Liver (tissue), 9 donors: ENCODE measurements around the gene NT5DC1. TPM values are rescaled to one million over a fixed set of nuclear protein-coding genes. Genes with fewer than 3 reads are reported as not detected.

Source experiments
- DNase-seq: peaks from one replicate; pipeline ENCODE4 v3.0.0-alpha.2; 2017; ENCODE audit warnings: low spot score
- H3K27ac ChIP-seq, 2 donors: one replicate each; pipeline ENCODE4 v1.7.0; 2013; ENCODE audit warnings: inconsistent platforms in 2 of 2, low read length in 2 of 2, control low read depth in 1 of 2, low read depth in 1 of 2, mild to moderate bottlenecking in 1 of 2
- H3K27me3 ChIP-seq, 4 donors: one replicate each; pipeline versions ENCODE4 v1.6.1 to v1.7.0; 2013; ENCODE audit warnings: low read length in 3 of 4, inconsistent platforms in 1 of 4, mild to moderate bottlenecking in 1 of 4, moderate library complexity in 1 of 4; ENCODE audit not compliant: control insufficient read depth in 4 of 4, insufficient read depth in 4 of 4
- H3K36me3 ChIP-seq, 4 donors: one replicate each; pipeline versions ENCODE4 v1.6.1 to v1.7.0; 2013; ENCODE audit warnings: low read length in 3 of 4, mild to moderate bottlenecking in 3 of 4, low read depth in 1 of 4, moderate library complexity in 1 of 4; ENCODE audit not compliant: control insufficient read depth in 4 of 4, insufficient read depth in 3 of 4
- H3K4me1 ChIP-seq, 4 donors: one replicate each; pipeline versions ENCODE4 v1.6.1 to v1.7.0; 2013; ENCODE audit warnings: low read length in 3 of 4, mild to moderate bottlenecking in 3 of 4, moderate library complexity in 1 of 4; ENCODE audit not compliant: control insufficient read depth in 4 of 4, insufficient read depth in 4 of 4
- H3K4me3 ChIP-seq, 3 donors: one replicate each; pipeline versions ENCODE4 v1.6.1 to v1.7.0; 2013; ENCODE audit warnings: low read length in 3 of 3, control low read depth in 1 of 3, low read depth in 1 of 3, mild to moderate bottlenecking in 1 of 3
- H3K9ac ChIP-seq, 2 donors: one replicate each; pipeline ENCODE4 v1.7.0; 2013; ENCODE audit warnings: low read length in 2 of 2, mild to moderate bottlenecking in 2 of 2, moderate library complexity in 2 of 2, control low read depth in 1 of 2, low read depth in 1 of 2
- H3K9me3 ChIP-seq, 4 donors: one replicate each; pipeline versions ENCODE4 v1.6.1 to v1.7.0; 2013; ENCODE audit warnings: low read length in 3 of 4; ENCODE audit not compliant: control insufficient read depth in 4 of 4
- EGR1 ChIP-seq, 2 donors: IDR thresholded peaks; 2 replicates each; pipeline ENCODE4 v1.6.1; 2016 to 2018; ENCODE audit warnings: antibody characterized with exemption in 2 of 2, low read depth in 2 of 2
- FOXA1 ChIP-seq: IDR thresholded peaks from 2 replicates; pipeline ENCODE4 v1.6.1; 2016; ENCODE audit warnings: antibody characterized with exemption
- GABPA ChIP-seq, 2 donors: IDR thresholded peaks in 1 of 2; conservative IDR thresholded peaks in 1 of 2; 2 replicates each; pipeline ENCODE4 v1.6.1; 2016; ENCODE audit warnings: antibody characterized with exemption in 2 of 2, mild to moderate bottlenecking in 1 of 2, moderate library complexity in 1 of 2
- HNF4A ChIP-seq, 2 donors: conservative IDR thresholded peaks; 2 replicates each; pipeline ENCODE4 v1.6.1; 2016; ENCODE audit warnings: antibody characterized with exemption in 2 of 2, mild to moderate bottlenecking in 2 of 2
- HNF4G ChIP-seq: IDR thresholded peaks from 2 replicates; pipeline ENCODE4 v1.6.1; 2016; ENCODE audit warnings: antibody characterized with exemption
- RAD21 ChIP-seq, 2 donors: IDR thresholded peaks; 2 replicates each; pipeline ENCODE4 v1.6.1; 2016; ENCODE audit warnings: antibody characterized with exemption in 2 of 2, mild to moderate bottlenecking in 2 of 2
- RXRA ChIP-seq, 2 donors: IDR thresholded peaks; 2 replicates each; pipeline ENCODE4 v1.6.1; 2017 to 2018; ENCODE audit warnings: antibody characterized with exemption in 2 of 2, mild to moderate bottlenecking in 1 of 2
- SP1 ChIP-seq: IDR thresholded peaks from 2 replicates; pipeline ENCODE4 v1.6.1; 2018; ENCODE audit warnings: antibody characterized with exemption, mild to moderate bottlenecking
- TAF1 ChIP-seq: conservative IDR thresholded peaks from 2 replicates; pipeline ENCODE4 v1.6.1; 2016; ENCODE audit warnings: antibody characterized with exemption, mild to moderate bottlenecking
- YY1 ChIP-seq: IDR thresholded peaks from 2 replicates; pipeline ENCODE4 v1.6.1; 2016; ENCODE audit warnings: antibody characterized with exemption, mild to moderate bottlenecking
- WGBS: extraction: QIAGEN DNeasy Blood & Tissue Kit; methylation state at CpG from one replicate; pipeline ENCODE4 v1.1.7; 2013; 5-methylcytosine and 5-hydroxymethylcytosine counted together
- polyA plus RNA-seq, 2 donors: library from polyadenylated mRNA; stranded (reverse) in 1 of 2; unstranded in 1 of 2; fragments of 200-250 nt in 1 of 2; fragments of >200 nt in 1 of 2; fragmentation: Nextera tagmentation in 1 of 2; extraction: Ambion mirVana in 1 of 2; gene quantifications; one replicate each; pipeline versions ENCODE4 v1.2.1 to v1.2.3, GENCODE V29; 2013 to 2015
- total RNA-seq, 2 donors: library from RNA; depleted of rRNA; stranded (reverse); fragments of >200 nt; gene quantifications; one replicate each; pipeline ENCODE4 v1.2.3, GENCODE V29; 2014
- TF ChIP-seq, protein P1 (sequence below): IDR thresholded peaks from 2 replicates; pipeline ENCODE4 v1.6.1; 2016; ENCODE audit warnings: antibody characterized with exemption, mild to moderate bottlenecking
- TF ChIP-seq, protein P2 (sequence below): IDR thresholded peaks from 2 replicates; pipeline ENCODE4 v1.6.1; 2016; ENCODE audit warnings: antibody characterized with exemption
- TF ChIP-seq, protein P3 (sequence below): fragments of 150-350 bp; IDR thresholded peaks from 2 replicates; pipeline ENCODE4 v1.5.1; 2017; ENCODE audit warnings: improper control_type of control experiment, low read depth, low read length; ENCODE audit not compliant: missing input control
- TF ChIP-seq, protein P4 (sequence below): IDR thresholded peaks from 2 replicates; pipeline ENCODE4 v1.6.1; 2016; ENCODE audit warnings: antibody characterized with exemption
- TF ChIP-seq, protein P5 (sequence below): IDR thresholded peaks from 2 replicates; pipeline ENCODE4 v1.6.1; 2016; ENCODE audit warnings: antibody characterized with exemption
- donor health status: healthy.
- donor health status: healthy.
- donor health status: healthy.
- donor health status: healthy.
- donor health status: healthy.

Gene NT5DC1
- total and polyA plus RNA-seq, 4 donors = 10.4 to 31.4 (median 23.3) TPM

DNA sequence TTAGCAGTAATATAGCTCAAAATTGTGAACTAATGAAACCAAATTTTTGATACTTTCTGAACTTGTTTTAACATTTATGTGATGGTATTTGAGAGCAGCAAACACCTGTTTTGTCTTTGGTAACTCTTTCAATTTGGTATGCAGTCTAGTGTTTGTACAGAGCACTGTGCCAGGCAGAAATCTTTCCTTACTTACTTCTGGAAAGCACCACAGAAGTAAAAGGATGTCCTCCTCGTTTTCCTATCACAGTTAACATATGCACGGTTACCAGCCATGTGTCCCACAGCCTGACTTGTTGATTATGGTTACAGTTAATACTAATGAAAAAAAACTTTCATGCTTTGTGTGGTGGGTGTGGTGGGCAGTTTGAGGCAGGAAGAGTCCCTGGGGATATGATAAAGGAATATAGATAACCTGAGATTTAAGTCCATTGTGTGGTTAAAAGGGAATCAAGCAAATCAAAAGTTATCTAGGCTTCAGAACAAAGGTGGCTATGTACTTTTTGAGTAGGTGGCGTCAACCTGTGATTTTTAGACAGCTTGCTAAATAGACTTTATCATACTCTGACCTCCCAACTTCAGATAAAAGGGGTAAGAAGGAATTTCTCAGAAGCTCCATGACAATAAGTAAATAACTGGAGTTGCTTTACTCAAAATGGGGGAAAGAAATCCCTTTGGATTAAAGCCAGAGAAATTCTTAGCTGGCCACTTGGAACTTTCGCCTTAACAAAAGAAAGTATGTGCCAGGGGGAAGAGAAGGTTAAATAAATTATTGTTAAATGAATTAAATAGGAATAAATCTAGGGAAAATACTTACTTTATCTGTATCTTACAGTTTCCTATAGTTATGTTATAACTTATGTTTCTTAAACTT, 45.4 kb downstream of the NT5DC1 start (continued):
- TF ChIP-seq, protein P1, sequence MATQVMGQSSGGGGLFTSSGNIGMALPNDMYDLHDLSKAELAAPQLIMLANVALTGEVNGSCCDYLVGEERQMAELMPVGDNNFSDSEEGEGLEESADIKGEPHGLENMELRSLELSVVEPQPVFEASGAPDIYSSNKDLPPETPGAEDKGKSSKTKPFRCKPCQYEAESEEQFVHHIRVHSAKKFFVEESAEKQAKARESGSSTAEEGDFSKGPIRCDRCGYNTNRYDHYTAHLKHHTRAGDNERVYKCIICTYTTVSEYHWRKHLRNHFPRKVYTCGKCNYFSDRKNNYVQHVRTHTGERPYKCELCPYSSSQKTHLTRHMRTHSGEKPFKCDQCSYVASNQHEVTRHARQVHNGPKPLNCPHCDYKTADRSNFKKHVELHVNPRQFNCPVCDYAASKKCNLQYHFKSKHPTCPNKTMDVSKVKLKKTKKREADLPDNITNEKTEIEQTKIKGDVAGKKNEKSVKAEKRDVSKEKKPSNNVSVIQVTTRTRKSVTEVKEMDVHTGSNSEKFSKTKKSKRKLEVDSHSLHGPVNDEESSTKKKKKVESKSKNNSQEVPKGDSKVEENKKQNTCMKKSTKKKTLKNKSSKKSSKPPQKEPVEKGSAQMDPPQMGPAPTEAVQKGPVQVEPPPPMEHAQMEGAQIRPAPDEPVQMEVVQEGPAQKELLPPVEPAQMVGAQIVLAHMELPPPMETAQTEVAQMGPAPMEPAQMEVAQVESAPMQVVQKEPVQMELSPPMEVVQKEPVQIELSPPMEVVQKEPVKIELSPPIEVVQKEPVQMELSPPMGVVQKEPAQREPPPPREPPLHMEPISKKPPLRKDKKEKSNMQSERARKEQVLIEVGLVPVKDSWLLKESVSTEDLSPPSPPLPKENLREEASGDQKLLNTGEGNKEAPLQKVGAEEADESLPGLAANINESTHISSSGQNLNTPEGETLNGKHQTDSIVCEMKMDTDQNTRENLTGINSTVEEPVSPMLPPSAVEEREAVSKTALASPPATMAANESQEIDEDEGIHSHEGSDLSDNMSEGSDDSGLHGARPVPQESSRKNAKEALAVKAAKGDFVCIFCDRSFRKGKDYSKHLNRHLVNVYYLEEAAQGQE = no peak
- TF ChIP-seq, protein P2, sequence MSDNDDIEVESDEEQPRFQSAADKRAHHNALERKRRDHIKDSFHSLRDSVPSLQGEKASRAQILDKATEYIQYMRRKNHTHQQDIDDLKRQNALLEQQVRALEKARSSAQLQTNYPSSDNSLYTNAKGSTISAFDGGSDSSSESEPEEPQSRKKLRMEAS = no peak

DNA sequence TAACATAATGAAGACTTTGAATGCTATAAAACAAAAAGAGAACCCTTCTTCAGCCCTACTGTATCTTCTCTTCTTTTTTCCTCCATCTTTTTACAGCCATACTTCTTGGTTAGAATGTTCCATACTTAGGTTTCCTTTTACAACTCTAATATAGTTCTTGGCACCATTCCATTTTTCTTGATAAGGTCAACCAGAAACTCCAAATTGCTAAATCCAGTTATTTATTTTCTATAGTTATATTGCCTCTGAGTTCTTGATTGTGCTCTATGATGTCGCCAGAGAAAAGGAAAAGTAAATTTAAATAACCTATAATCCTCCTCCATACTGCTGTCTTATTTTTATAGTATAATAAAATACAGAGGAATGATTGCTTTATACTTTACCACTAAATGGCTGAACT, 52.0 kb downstream of the NT5DC1 start:
- DNase-seq = no peak
- Histone ChIP-seq H3K4me3 (no peak overlapping the region), H3K9ac (no peak overlapping the region), H3K9me3 (no peaks in the 10 kb centered on the region), H3K4me1 (no peaks in the 10 kb centered on the region), H3K36me3 (peaks cover 0 to 3% (median 0%) of the 10 kb centered on the region in 4 donors), H3K27me3 (no peaks in the 10 kb centered on the region), H3K27ac (no peak overlapping the region)
- TF ChIP-seq, protein P3, sequence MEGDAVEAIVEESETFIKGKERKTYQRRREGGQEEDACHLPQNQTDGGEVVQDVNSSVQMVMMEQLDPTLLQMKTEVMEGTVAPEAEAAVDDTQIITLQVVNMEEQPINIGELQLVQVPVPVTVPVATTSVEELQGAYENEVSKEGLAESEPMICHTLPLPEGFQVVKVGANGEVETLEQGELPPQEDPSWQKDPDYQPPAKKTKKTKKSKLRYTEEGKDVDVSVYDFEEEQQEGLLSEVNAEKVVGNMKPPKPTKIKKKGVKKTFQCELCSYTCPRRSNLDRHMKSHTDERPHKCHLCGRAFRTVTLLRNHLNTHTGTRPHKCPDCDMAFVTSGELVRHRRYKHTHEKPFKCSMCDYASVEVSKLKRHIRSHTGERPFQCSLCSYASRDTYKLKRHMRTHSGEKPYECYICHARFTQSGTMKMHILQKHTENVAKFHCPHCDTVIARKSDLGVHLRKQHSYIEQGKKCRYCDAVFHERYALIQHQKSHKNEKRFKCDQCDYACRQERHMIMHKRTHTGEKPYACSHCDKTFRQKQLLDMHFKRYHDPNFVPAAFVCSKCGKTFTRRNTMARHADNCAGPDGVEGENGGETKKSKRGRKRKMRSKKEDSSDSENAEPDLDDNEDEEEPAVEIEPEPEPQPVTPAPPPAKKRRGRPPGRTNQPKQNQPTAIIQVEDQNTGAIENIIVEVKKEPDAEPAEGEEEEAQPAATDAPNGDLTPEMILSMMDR = no peak
- TF ChIP-seq, protein P1 = no peak
- TF ChIP-seq FOXA1 (no peak), SP1 (no peak), GABPA (IDR thresholded peaks at IDR 0.05 in 1 of 2, conservative IDR thresholded peaks at IDR 0.05 in 1 of 2) (no peak), YY1 (no peak), HNF4A (conservative IDR thresholded peaks at IDR 0.05) (no peak), RAD21 (IDR thresholded peaks at IDR 0.05) (no peak), EGR1 (IDR thresholded peaks at IDR 0.05; ENCODE audit: low read depth in 2 of 2) (no peak), RXRA (IDR thresholded peaks at IDR 0.05) (no peak), HNF4G (no peak), TAF1 (no peak)
- TF ChIP-seq, protein P4, sequence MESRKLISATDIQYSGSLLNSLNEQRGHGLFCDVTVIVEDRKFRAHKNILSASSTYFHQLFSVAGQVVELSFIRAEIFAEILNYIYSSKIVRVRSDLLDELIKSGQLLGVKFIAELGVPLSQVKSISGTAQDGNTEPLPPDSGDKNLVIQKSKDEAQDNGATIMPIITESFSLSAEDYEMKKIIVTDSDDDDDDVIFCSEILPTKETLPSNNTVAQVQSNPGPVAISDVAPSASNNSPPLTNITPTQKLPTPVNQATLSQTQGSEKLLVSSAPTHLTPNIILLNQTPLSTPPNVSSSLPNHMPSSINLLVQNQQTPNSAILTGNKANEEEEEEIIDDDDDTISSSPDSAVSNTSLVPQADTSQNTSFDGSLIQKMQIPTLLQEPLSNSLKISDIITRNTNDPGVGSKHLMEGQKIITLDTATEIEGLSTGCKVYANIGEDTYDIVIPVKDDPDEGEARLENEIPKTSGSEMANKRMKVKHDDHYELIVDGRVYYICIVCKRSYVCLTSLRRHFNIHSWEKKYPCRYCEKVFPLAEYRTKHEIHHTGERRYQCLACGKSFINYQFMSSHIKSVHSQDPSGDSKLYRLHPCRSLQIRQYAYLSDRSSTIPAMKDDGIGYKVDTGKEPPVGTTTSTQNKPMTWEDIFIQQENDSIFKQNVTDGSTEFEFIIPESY = no peak
- TF ChIP-seq, protein P5, sequence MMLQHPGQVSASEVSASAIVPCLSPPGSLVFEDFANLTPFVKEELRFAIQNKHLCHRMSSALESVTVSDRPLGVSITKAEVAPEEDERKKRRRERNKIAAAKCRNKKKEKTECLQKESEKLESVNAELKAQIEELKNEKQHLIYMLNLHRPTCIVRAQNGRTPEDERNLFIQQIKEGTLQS = no peak
- TF ChIP-seq, protein P2 = no peak
- 45% methylated on average over 1 of the region's 1 CpG for WGBS
